HL-60 (cell line): ENCODE results near the gene OLAH.

Source experiments
- DNase-seq, 2 experiments: peaks; one replicate each; pipeline ENCODE4 v3.0.0-alpha.2; 2010 to 2020; ENCODE audit warnings: low read depth in 1 of 2, low spot score in 1 of 2
- H3K27ac ChIP-seq: fragments of 250-450 bp; sonication (Bioruptor Pico); replicated peaks from 2 replicates; pipeline ENCODE4 v1.5.1; 2020; ENCODE audit warnings: mild to moderate bottlenecking, moderate library complexity
- H3K27me3 ChIP-seq: fragments of 250-450 bp; sonication (Bioruptor Pico); 2 replicates; pipeline ENCODE4 v1.5.1; 2021; ENCODE audit warnings: mild to moderate bottlenecking, moderate library complexity; ENCODE audit not compliant: insufficient read depth, poor library complexity, severe bottlenecking
- H3K4me3 ChIP-seq: replicated peaks from 2 replicates; pipeline ENCODE4 v1.5.1; 2011; ENCODE audit warnings: mild to moderate bottlenecking, control low read depth, low read length; ENCODE audit not compliant: insufficient read depth
- CTCF ChIP-seq: IDR thresholded peaks from one replicate; pipeline ENCODE4 v1.5.1; 2011; ENCODE audit warnings: low read length, control low read depth, inconsistent platforms; ENCODE audit not compliant: insufficient read depth
- GABPA ChIP-seq: IDR thresholded peaks from 2 replicates; pipeline ENCODE4 v1.6.1; 2012; ENCODE audit warnings: low read depth
- POLR2AphosphoS5 ChIP-seq: IDR thresholded peaks from 2 replicates; pipeline ENCODE4 v1.6.1; 2012; ENCODE audit warnings: low read depth
- SPI1 ChIP-seq: IDR thresholded peaks from 2 replicates; pipeline ENCODE4 v1.6.1; 2012; ENCODE audit warnings: low read depth, mild to moderate bottlenecking, borderline replicate concordance
- TF ChIP-seq, protein P1 (sequence below): IDR thresholded peaks from 2 replicates; pipeline ENCODE4 v1.6.1; 2012; ENCODE audit warnings: low read depth; ENCODE audit not compliant: insufficient replicate concordance

Gene OLAH

DNA sequence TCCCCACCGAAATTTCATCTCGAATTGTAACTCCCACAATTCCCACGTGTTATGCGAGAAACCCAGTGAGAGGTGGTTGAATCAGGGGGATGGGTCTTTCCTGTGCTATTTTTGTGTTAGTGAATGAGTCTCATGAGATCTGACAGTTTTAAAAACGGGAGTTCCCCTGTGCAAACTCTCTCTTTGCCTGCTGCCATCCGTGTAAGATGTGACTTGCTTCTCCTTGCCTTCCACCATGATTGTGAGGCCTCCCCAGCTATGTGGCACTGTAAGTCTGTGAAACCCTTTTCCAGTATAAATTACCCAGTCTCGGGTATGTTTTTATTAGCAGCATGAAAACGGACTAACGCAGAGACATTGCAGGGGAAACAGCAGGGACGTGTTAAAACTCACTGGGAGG is 5.3 kb upstream of the OLAH start:
- Histone ChIP-seq H3K4me3 (no peak overlapping the region), H3K27me3 (no peaks in the 10 kb centered on the region), H3K27ac (no peak overlapping the region)
- DNase-seq, result no peak
- TF ChIP-seq GABPA (no peak), SPI1 (no peak), CTCF (no peak), POLR2AphosphoS5 (no peak)
- TF ChIP-seq, protein P1, sequence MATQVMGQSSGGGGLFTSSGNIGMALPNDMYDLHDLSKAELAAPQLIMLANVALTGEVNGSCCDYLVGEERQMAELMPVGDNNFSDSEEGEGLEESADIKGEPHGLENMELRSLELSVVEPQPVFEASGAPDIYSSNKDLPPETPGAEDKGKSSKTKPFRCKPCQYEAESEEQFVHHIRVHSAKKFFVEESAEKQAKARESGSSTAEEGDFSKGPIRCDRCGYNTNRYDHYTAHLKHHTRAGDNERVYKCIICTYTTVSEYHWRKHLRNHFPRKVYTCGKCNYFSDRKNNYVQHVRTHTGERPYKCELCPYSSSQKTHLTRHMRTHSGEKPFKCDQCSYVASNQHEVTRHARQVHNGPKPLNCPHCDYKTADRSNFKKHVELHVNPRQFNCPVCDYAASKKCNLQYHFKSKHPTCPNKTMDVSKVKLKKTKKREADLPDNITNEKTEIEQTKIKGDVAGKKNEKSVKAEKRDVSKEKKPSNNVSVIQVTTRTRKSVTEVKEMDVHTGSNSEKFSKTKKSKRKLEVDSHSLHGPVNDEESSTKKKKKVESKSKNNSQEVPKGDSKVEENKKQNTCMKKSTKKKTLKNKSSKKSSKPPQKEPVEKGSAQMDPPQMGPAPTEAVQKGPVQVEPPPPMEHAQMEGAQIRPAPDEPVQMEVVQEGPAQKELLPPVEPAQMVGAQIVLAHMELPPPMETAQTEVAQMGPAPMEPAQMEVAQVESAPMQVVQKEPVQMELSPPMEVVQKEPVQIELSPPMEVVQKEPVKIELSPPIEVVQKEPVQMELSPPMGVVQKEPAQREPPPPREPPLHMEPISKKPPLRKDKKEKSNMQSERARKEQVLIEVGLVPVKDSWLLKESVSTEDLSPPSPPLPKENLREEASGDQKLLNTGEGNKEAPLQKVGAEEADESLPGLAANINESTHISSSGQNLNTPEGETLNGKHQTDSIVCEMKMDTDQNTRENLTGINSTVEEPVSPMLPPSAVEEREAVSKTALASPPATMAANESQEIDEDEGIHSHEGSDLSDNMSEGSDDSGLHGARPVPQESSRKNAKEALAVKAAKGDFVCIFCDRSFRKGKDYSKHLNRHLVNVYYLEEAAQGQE, result no peak

DNA sequence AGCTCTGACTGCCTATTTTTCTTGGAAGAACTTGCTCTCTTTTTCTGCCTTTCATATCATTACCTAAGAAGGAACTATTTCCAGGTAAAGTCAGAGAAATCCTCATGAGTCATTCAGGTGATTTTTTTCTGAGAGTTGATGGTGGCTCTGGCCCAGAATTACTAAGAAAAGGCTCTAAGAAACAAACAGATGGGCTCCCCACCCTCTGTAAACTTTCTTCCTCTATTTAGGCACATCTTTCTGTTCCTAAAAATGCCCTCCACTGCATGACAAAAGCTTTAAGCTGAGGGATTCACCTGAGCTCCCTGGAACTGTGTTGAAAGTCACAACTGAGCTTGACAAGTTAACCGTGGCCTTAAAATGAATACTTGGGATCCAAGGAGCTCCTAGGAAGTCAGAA is 1.6 kb downstream of the OLAH start:
- no peaks in the 10 kb centered on the region for H3K27me3 ChIP-seq
- TF ChIP-seq CTCF (no peak), POLR2AphosphoS5 (no peak), SPI1 (no peak), GABPA (no peak)
- TF ChIP-seq, protein P1, result no peak
- no peak for DNase-seq
- H3K4me3 ChIP-seq, result no peak overlapping the region
- no peak overlapping the region for H3K27ac ChIP-seq

GRCh38 chr10:15046626-15047025 is 2.9 kb downstream of the OLAH start:
- TF ChIP-seq SPI1 (no peak), POLR2AphosphoS5 (no peak), CTCF (no peak), GABPA (no peak)
- TF ChIP-seq, protein P1, result no peak
- no peak for DNase-seq
- Histone ChIP-seq H3K4me3 (no peak overlapping the region), H3K27ac (no peak overlapping the region), H3K27me3 (no peaks in the 10 kb centered on the region)
